ENCODE results near the gene EPHA3.

GRCh38 chr3:89239774-89240173 is 132.4 kb downstream of the EPHA3 start:
- TF ChIP-seq CTCF (IDR thresholded peaks at IDR 0.05; ENCODE audit: insufficient read depth, low read depth, low read length), result no peak
- TF ChIP-seq EZH2 (IDR thresholded peaks at IDR 0.05; ENCODE audit: insufficient read depth, low read length), result no peak

Measured in astrocyte (in vitro differentiated cells and primary cell).